WTC11 (cell line): ENCODE results near the gene MYL5. TPM values are rescaled to one million over a fixed set of nuclear protein-coding genes. Genes with fewer than 3 reads are reported as not detected.

ENCODE experiments used
- ATAC-seq: fragments of 200-7000 bp; cut with Tn5 transposase; 2 replicates; pipeline ENCODE4 v1.10.0; 2021; ENCODE audit warnings: mild to moderate bottlenecking, moderate library complexity
- CTCF ChIA-PET: fragments of 300-600 bp; sonication (Branson Sonifier 250); formaldehyde crosslinking; loops from one replicate; lab custom pipeline; 2021; ENCODE audit warnings: antibody characterized with exemption; lab: Charles Lee
- POLR2A ChIA-PET: fragments of 350-600 bp; sonication (Branson Sonifier 250); formaldehyde crosslinking; loops from one replicate; lab custom pipeline; 2021; ENCODE audit warnings: antibody characterized with exemption; lab: Charles Lee
- DNase-seq: peaks from one replicate; pipeline ENCODE4 v3.0.0; 2021; ENCODE audit warnings: low spot score
- H3K27ac Mint-ChIP-seq: 2 replicates; pipeline ENCODE4 v1.8.0; 2021; ENCODE audit warnings: mixed read lengths
- H3K27me3 Mint-ChIP-seq: 2 replicates; pipeline ENCODE4 v1.8.0; 2021; ENCODE audit warnings: low read depth, mild to moderate bottlenecking, moderate library complexity, mixed read lengths
- H3K36me3 Mint-ChIP-seq: 2 replicates; pipeline ENCODE4 v1.8.0; 2021; ENCODE audit warnings: mixed read lengths
- H3K4me1 Mint-ChIP-seq: 2 replicates; pipeline ENCODE4 v1.8.0; 2022; ENCODE audit warnings: mixed read lengths
- H3K4me3 Mint-ChIP-seq: 2 replicates; pipeline ENCODE4 v1.8.0; 2021; ENCODE audit warnings: mild to moderate bottlenecking, moderate library complexity, mixed read lengths
- H3K9me3 Mint-ChIP-seq: 2 replicates; pipeline ENCODE4 v1.8.0; 2021; ENCODE audit warnings: mixed read lengths
- ARID4B ChIP-seq: sonication (generic); formaldehyde crosslinking; IDR thresholded peaks from 2 replicates; pipeline ENCODE4 v1.8.0; 2023; ENCODE audit warnings: missing genetic modification reagents, mild to moderate bottlenecking, borderline replicate concordance
- ATF1 ChIP-seq: sonication (generic); formaldehyde crosslinking; IDR thresholded peaks from 2 replicates; pipeline ENCODE4 v1.8.1; 2023; ENCODE audit warnings: mild to moderate bottlenecking, moderate library complexity, missing genetic modification reagents
- EMX1 ChIP-seq: fragments of 250-450 bp; sonication (Bioruptor Pico); IDR thresholded peaks from 2 replicates; pipeline ENCODE4 v1.8.0; 2021; ENCODE audit warnings: mild to moderate bottlenecking
- GABPB1 ChIP-seq: sonication (generic); formaldehyde crosslinking; IDR thresholded peaks from 2 replicates; pipeline ENCODE4 v1.8.1; 2023; ENCODE audit warnings: mild to moderate bottlenecking, missing genetic modification reagents
- IRF2 ChIP-seq: sonication (generic); formaldehyde crosslinking; IDR thresholded peaks from 2 replicates; pipeline ENCODE4 v1.8.0; 2022; ENCODE audit warnings: low read depth, missing genetic modification reagents, borderline replicate concordance
- JAZF1 ChIP-seq: fragments of 250-450 bp; sonication (Bioruptor Pico); IDR thresholded peaks from 2 replicates; pipeline ENCODE4 v1.9.0; 2021; ENCODE audit warnings: moderate library complexity, mild to moderate bottlenecking, inconsistent platforms
- MXD4 ChIP-seq: fragments of 250-450 bp; sonication (Bioruptor Pico); IDR thresholded peaks from 2 replicates; pipeline ENCODE4 v1.8.0; 2021; ENCODE audit warnings: mild to moderate bottlenecking, moderate library complexity, borderline replicate concordance
- NFATC4 ChIP-seq: fragments of 250-450 bp; sonication (Bioruptor Pico); IDR thresholded peaks from 2 replicates; pipeline ENCODE4 v1.9.0; 2021; ENCODE audit warnings: mild to moderate bottlenecking
- RELA ChIP-seq: sonication (generic); formaldehyde crosslinking; IDR thresholded peaks from 2 replicates; pipeline ENCODE4 v1.8.1; 2022; ENCODE audit warnings: missing genetic modification reagents, mild to moderate bottlenecking, borderline replicate concordance
- SMAD4 ChIP-seq: sonication (generic); formaldehyde crosslinking; IDR thresholded peaks from 2 replicates; pipeline ENCODE4 v1.8.0; 2022; ENCODE audit warnings: mild to moderate bottlenecking, missing genetic modification reagents
- SP1 ChIP-seq: sonication (generic); formaldehyde crosslinking; conservative IDR thresholded peaks from 2 replicates; pipeline ENCODE4 v1.8.1; 2022; ENCODE audit warnings: missing genetic modification reagents
- TP53 ChIP-seq: sonication (generic); formaldehyde crosslinking; IDR thresholded peaks from 2 replicates; pipeline ENCODE4 v1.8.1; 2023; ENCODE audit warnings: mild to moderate bottlenecking, missing genetic modification reagents
- ZNF138 ChIP-seq: sonication (generic); formaldehyde crosslinking; conservative IDR thresholded peaks from 2 replicates; pipeline ENCODE4 v1.8.1; 2022; ENCODE audit warnings: mild to moderate bottlenecking, moderate library complexity, missing genetic modification reagents
- ZNF219 ChIP-seq: sonication (generic); formaldehyde crosslinking; IDR thresholded peaks from 2 replicates; pipeline ENCODE4 v1.8.0; 2023; ENCODE audit warnings: missing genetic modification reagents, mild to moderate bottlenecking, borderline replicate concordance
- ZNF396 ChIP-seq: fragments of 250-450 bp; sonication (Bioruptor Pico); IDR thresholded peaks from 2 replicates; pipeline ENCODE4 v1.8.0; 2021; ENCODE audit warnings: mild to moderate bottlenecking, moderate library complexity, borderline replicate concordance
- total RNA-seq: library from RNA; stranded (reverse); gene quantifications from 3 replicates; pipeline ENCODE4 v1.2.3, GENCODE V29; 2021
- TF ChIP-seq, protein P1 (sequence below): sonication (generic); formaldehyde crosslinking; IDR thresholded peaks from 2 replicates; pipeline ENCODE4 v1.8.1; 2022; ENCODE audit warnings: mild to moderate bottlenecking, missing genetic modification reagents, moderate library complexity, borderline replicate concordance
- TF ChIP-seq, protein P2 (sequence below): sonication (generic); formaldehyde crosslinking; IDR thresholded peaks from 2 replicates; pipeline ENCODE4 v1.8.0; 2023; ENCODE audit warnings: mild to moderate bottlenecking, missing genetic modification reagents
- TF ChIP-seq, protein P3 (sequence below): fragments of 250-450 bp; sonication (Bioruptor Pico); IDR thresholded peaks from 2 replicates; pipeline ENCODE4 v1.9.0; 2021; ENCODE audit warnings: moderate library complexity, mild to moderate bottlenecking, inconsistent platforms, borderline replicate concordance
- TF ChIP-seq, protein P4 (sequence below): sonication (generic); formaldehyde crosslinking; IDR thresholded peaks from 2 replicates; pipeline ENCODE4 v1.8.1; 2023; ENCODE audit warnings: mild to moderate bottlenecking, missing genetic modification reagents, moderate library complexity
- TF ChIP-seq, protein P5 (sequence below): sonication (generic); formaldehyde crosslinking; IDR thresholded peaks from 2 replicates; pipeline ENCODE4 v1.8.0; 2022; ENCODE audit warnings: mild to moderate bottlenecking, missing genetic modification reagents

The MYL5 gene
- total RNA-seq, 1 experiment from 2014 or later: 22.2 TPM

DNA sequence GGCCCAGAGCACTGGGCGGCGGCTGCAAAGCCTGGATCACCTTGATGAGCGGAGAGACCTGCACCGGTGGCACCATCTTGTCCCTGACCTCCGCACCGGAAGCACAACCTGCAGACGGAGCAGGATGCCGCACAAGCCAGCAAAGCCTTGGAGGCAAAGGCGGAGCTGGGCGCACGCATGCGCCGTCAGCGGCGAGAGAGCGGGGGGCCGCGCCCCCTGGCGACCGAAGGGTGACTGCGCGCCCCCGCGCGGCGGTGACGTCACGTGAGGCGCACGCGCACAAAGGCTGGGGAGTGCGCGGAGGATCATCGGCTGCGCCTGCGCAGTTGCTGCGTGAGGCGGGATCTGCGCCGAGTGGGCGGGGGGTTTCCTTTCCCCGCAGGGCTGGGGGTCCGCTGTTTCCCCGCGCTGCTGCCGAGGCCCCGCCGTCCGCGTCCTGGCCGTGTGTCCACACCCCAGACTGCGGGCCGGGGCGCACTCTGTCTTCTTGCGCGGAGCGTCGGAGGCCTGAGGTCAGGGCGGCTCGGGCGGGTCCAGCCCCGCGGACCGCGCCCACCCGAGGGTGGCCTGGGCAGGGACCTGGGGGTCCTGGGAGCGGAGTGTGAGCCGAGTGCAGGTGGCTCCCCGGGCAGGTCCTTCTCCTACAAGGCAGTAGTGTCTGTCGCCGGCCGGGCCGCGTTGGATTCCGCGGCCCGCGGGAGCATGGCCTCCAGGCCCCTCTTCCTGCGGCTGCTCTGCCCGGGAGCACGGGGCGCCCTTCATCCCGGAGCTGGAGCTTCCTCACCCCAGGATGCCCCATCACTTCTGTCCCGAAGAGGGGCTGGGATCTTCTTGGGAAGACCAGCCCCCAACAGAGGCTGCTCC, at the start of gene MYL5, which contains the start of gene ATP5ME (continued):
- TF ChIP-seq RELA (CRISPR knock-in tag) (no peak), SP1 (CRISPR knock-in tag) (peak; percentile 91), SMAD4 (no peak), JAZF1 (CRISPR knock-in tag) (no peak), ATF1 (CRISPR knock-in tag) (0 out of 2 replicates have a peak, but pooled peaks have one; percentile 52), ZNF396 (no peak), TP53 (CRISPR knock-in tag) (no peak), ZNF219 (no peak), ARID4B (peak; percentile 67; the same call in 1 of the 2 replicates)
- TF ChIP-seq, protein P1, sequence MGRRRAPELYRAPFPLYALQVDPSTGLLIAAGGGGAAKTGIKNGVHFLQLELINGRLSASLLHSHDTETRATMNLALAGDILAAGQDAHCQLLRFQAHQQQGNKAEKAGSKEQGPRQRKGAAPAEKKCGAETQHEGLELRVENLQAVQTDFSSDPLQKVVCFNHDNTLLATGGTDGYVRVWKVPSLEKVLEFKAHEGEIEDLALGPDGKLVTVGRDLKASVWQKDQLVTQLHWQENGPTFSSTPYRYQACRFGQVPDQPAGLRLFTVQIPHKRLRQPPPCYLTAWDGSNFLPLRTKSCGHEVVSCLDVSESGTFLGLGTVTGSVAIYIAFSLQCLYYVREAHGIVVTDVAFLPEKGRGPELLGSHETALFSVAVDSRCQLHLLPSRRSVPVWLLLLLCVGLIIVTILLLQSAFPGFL (CRISPR knock-in tag): no peak
- TF ChIP-seq, protein P2, sequence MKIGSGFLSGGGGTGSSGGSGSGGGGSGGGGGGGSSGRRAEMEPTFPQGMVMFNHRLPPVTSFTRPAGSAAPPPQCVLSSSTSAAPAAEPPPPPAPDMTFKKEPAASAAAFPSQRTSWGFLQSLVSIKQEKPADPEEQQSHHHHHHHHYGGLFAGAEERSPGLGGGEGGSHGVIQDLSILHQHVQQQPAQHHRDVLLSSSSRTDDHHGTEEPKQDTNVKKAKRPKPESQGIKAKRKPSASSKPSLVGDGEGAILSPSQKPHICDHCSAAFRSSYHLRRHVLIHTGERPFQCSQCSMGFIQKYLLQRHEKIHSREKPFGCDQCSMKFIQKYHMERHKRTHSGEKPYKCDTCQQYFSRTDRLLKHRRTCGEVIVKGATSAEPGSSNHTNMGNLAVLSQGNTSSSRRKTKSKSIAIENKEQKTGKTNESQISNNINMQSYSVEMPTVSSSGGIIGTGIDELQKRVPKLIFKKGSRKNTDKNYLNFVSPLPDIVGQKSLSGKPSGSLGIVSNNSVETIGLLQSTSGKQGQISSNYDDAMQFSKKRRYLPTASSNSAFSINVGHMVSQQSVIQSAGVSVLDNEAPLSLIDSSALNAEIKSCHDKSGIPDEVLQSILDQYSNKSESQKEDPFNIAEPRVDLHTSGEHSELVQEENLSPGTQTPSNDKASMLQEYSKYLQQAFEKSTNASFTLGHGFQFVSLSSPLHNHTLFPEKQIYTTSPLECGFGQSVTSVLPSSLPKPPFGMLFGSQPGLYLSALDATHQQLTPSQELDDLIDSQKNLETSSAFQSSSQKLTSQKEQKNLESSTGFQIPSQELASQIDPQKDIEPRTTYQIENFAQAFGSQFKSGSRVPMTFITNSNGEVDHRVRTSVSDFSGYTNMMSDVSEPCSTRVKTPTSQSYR: no peak

GRCh38 chr4:624705-625590, 49.4 kb upstream of the MYL5 start, which contains the start of gene PDE6B:
Gene PDE6B (plus strand): TSS chr4:625573. CDS start chr4:625627, 54 bp downstream.
- Mint-ChIP-seq H3K36me3 (no peaks in the 10 kb centered on the region), H3K4me1 (peaks cover 10% of the 10 kb centered on the region), H3K9me3 (no peaks in the 10 kb centered on the region), H3K27ac (no peak within 1 kb of the TSS), H3K4me3 (no peak within 1 kb of the TSS), H3K27me3 (peaks cover 7% of the 10 kb centered on the region; the same call in 1 of the 2 replicates)
- CTCF ChIA-PET: interaction anchor here (0.9 to 1.9 kb wide), 7 partner anchors 11 to 59 kb away, joined by 3 to 10 read pairs (median 5); partner anchors contain the start of genes ATP5ME and MYL5
- POLR2A ChIA-PET: interaction anchor here (0.5 kb wide), 1 partner anchor 1435 kb away, joined by 3 read pairs; no protein-coding TSS in a partner anchor
- peak; percentile 38 for DNase-seq
- ATAC-seq: peak; percentile 61
- TF ChIP-seq IRF2 (CRISPR knock-in tag) (no peak), NFATC4 (CRISPR knock-in tag) (no peak), EMX1 (CRISPR knock-in tag) (no peak), GABPB1 (CRISPR knock-in tag) (no peak), MXD4 (CRISPR knock-in tag) (no peak), TP53 (CRISPR knock-in tag) (no peak), ZNF396 (no peak), ZNF138 (CRISPR knock-in tag) (no peak)
- TF ChIP-seq, protein P3, sequence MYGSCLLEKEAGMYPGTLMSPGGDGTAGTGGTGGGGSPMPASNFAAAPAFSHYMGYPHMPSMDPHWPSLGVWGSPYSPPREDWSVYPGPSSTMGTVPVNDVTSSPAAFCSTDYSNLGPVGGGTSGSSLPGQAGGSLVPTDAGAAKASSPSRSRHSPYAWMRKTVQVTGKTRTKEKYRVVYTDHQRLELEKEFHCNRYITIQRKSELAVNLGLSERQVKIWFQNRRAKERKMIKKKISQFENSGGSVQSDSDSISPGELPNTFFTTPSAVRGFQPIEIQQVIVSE (CRISPR knock-in tag): no peak
- TF ChIP-seq, protein P4, sequence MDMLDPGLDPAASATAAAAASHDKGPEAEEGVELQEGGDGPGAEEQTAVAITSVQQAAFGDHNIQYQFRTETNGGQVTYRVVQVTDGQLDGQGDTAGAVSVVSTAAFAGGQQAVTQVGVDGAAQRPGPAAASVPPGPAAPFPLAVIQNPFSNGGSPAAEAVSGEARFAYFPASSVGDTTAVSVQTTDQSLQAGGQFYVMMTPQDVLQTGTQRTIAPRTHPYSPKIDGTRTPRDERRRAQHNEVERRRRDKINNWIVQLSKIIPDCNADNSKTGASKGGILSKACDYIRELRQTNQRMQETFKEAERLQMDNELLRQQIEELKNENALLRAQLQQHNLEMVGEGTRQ: peak; percentile 80
- TF ChIP-seq, protein P5, sequence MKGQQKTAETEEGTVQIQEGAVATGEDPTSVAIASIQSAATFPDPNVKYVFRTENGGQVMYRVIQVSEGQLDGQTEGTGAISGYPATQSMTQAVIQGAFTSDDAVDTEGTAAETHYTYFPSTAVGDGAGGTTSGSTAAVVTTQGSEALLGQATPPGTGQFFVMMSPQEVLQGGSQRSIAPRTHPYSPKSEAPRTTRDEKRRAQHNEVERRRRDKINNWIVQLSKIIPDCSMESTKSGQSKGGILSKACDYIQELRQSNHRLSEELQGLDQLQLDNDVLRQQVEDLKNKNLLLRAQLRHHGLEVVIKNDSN (CRISPR knock-in tag): peak; percentile 68
